HG03342 (cell line): ENCODE measurements around the gene TP53RK.
A peak's percentile ranks its signal among the peaks of the same experiment; 100 is the strongest.

Experiments used
- ATAC-seq: cut with Tn5 transposase; IDR thresholded peaks from one replicate; pipeline ENCODE4 v1.9.1; 2021; ENCODE audit warnings: mild to moderate bottlenecking, moderate library complexity; ENCODE audit not compliant: unreplicated experiment

The TP53RK gene

GRCh38 chr20:46689082-46689753, at the start of gene TP53RK:
TSS of gene TP53RK (minus strand) at chr20:46689444. CDS start at chr20:46689414, 30 bp downstream.
- ATAC-seq: peak; percentile 93

- ATAC-seq: no peak
Measured at GRCh38 chr20:46735436-46735835, 46.2 kb upstream of the TP53RK start.

GRCh38 chr20:46731770-46732169, 42.5 kb upstream of the TP53RK start:
- no peak for ATAC-seq

- no peak for ATAC-seq
Measured at GRCh38 chr20:46725186-46726165, 36.2 kb upstream of the TP53RK start.

- no peak for ATAC-seq
Measured at GRCh38 chr20:46724343-46724959, 35.2 kb upstream of the TP53RK start.

- no peak for ATAC-seq
Measured at GRCh38 chr20:46723039-46723438, 33.8 kb upstream of the TP53RK start.

GRCh38 chr20:46722450-46722849, 33.2 kb upstream of the TP53RK start:
- no peak for ATAC-seq

- no peak for ATAC-seq
Measured at GRCh38 chr20:46721476-46721875, 32.2 kb upstream of the TP53RK start.

GRCh38 chr20:46720776-46721425, 31.7 kb upstream of the TP53RK start:
- no peak for ATAC-seq

GRCh38 chr20:46720019-46720418, 30.8 kb upstream of the TP53RK start:
- no peak for ATAC-seq

GRCh38 chr20:46717818-46718541, 28.7 kb upstream of the TP53RK start:
- no peak for ATAC-seq

GRCh38 chr20:46715292-46715756, 26.1 kb upstream of the TP53RK start:
- ATAC-seq: no peak

- no peak for ATAC-seq
Measured at GRCh38 chr20:46713957-46714834, 25.0 kb upstream of the TP53RK start.

- ATAC-seq: no peak
Measured at GRCh38 chr20:46712056-46712636, 22.9 kb upstream of the TP53RK start.

- ATAC-seq: no peak
Measured at GRCh38 chr20:46710153-46710913, 21.1 kb upstream of the TP53RK start.

GRCh38 chr20:46709459-46710152, 20.4 kb upstream of the TP53RK start, which contains the start of gene SLC2A10:
TSS of gene SLC2A10 (plus strand) at chr20:46709649. CDS start at chr20:46709737, 88 bp downstream.
- no peak for ATAC-seq

- no peak for ATAC-seq
Measured at GRCh38 chr20:46709055-46709458, 19.8 kb upstream of the TP53RK start.
